ENCODE measurements around the gene NFASC.

The NFASC gene

GRCh38 chr1:204863024-204863423 lies 7.6 kb upstream of the NFASC start:
- no peak for DNase-seq

- DNase-seq, result no peak
Measured at GRCh38 chr1:204863730-204864129, 6.9 kb upstream of the NFASC start.

- no peak for DNase-seq
Measured at GRCh38 chr1:204866051-204866596, 4.5 kb upstream of the NFASC start.

- DNase-seq, result no peak
Measured at GRCh38 chr1:204867203-204867602, 3.5 kb upstream of the NFASC start.

- no peak for DNase-seq
Measured at GRCh38 chr1:204867666-204868339, 2.9 kb upstream of the NFASC start.

GRCh38 chr1:204868340-204868700 lies 2.3 kb upstream of the NFASC start:
- no peak for DNase-seq

DNA sequence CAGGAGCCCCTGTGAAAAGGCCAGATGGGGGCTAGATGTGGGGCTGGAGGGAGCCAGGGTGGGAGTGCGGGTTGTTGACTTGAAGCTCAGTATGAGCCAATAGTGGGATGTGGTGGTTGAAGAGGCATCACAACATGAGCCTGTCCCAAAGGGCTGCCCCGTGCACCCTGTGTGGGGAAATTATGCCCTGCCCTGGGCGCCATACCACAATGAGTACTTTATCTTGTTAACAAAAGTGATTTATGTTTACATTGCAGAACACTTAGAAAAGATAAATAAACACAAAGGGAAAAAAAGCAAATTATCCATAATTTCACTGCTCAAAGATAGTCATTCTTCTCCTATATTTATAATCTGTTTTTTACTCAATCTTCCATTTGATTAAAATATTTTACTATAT lies 1.6 kb upstream of the NFASC start:
- DNase-seq, result no peak

DNA sequence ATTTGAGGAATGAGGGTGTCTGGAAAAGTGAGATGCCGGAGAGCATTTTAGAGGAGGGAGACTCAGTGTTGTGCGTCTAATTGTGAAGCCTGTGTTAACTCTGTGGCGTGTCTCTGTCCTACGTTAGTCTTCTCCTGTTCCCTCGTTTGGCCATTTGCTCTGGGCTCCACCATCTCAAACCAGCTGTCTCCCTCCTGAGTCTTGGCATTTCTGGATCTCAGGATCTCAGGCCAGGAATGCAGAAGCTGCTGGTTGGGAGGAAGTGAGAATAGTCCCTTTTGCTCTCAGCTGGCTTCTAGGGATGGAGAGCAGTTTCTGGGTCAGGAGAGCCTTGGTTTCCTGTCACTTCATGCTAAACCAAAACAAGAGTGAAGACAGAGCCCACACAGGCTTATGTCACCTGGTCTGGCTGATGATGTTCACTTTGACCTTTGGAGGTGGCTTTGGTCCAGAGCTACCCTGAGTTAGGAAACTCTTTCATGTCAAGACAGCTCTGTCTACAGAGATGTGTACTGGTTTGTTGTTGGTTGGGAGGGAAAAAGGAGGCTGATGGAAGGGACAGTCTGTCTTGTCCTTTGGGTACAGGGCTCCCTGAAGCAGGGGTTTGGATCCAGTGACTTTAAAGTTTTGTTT lies 859 bp downstream of the NFASC start:
- no peak for DNase-seq

DNA sequence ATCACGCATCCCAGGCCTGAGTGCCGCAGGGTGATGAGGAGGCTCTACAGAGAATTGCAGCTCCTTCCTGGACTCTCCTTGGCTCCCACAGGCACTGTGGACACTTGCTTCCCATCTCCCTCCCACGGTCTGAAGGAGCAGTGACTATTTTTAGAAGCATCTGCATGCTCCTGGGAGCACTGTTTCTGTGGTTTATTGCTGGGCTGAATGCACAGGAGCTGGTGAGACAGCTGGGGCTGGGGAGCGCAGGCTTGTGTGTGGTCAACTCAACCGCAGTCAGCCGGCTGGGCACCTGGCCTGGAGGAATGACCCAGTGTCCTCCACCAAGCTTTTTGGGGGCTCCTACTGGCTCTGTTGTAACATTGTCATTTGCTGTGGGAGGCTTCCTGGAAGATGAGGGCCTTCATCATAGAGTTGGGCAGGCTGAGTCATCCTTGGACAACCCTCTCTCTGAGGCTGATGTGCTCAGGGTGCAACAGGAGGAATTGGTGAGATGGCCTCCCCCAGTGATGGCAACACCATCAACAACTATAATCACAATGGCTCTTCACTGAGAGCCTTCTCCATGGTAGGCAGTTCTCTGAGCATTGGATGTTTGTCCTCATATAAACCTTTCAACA lies 1.7 kb downstream of the NFASC start:
- no peak for DNase-seq

- DNase-seq, result no peak
Measured at GRCh38 chr1:204873176-204873575, 2.5 kb downstream of the NFASC start.

DNA sequence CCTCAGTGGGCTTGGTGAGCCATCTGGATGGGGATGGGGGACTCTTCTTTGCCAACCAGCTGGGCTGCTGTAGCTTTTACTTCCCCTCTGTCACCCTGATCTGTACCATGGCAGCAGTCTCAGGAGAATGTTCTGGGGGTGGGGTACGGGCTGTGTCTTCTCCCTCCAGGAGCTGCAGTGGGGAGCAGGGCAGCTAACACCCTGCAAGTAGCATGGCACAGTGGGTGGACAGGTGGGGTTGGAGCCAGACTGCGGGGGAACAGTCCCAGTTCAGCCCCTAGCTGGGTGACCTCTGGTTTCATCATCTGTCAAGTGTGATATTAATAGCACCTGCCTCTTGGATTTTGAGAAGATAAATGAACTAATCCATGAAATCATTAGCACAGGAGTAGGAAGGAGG lies 3.1 kb downstream of the NFASC start:
- DNase-seq, result no peak

DNA sequence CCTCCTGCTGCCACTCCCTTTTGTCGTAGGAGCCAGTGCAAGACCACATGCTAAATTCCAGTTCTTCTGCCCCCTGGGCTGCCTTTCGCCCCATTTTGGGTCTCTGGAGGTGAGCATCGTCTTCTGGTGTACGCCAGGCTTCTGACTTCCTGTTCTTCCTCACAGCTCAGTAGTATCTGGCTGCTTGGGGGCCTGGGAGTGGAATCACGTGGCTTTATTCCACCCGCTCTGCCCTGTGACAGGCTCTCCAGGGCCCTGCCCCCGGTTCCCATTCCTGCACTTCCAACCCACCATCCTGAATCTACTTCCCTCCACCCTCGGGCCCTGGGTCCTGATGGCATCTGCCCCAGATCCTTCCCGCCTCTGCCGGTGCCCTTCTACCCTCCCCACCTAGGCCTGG lies 3.6 kb downstream of the NFASC start:
- no peak for DNase-seq

- no peak for DNase-seq
Measured at GRCh38 chr1:204875255-204875654, 4.6 kb downstream of the NFASC start.

DNA sequence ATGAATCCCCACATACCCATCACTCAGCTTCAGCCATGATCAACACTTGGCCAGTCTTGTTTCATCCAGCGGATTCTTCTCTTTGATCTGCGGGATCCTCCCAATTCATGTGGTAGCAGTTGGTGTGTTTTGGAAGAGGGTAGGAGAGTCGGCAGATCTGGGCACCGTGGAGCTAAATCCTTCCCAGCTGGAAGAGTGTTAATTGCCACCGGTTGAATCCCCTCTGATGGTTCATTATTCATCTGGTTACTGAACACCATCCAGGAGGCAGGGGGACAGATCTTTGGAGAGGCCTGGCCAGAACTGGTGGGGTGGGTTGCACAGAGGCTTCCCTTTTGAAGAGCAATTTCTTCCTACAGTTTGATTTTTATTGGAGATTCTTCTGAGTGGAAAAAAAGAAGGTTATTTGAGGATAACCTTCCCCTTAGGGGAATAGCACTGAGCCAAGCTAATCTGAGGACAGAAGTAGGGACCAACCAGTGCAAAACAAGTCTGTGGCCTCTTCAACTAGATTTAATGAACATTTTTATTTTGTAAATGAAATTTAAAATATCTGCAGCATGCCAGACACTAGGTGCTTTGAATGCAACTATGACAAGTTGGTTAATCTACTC lies 8.1 kb downstream of the NFASC start:
- no peak for DNase-seq

GRCh38 chr1:204879351-204879750 lies 8.7 kb downstream of the NFASC start:
- no peak for DNase-seq

DNA sequence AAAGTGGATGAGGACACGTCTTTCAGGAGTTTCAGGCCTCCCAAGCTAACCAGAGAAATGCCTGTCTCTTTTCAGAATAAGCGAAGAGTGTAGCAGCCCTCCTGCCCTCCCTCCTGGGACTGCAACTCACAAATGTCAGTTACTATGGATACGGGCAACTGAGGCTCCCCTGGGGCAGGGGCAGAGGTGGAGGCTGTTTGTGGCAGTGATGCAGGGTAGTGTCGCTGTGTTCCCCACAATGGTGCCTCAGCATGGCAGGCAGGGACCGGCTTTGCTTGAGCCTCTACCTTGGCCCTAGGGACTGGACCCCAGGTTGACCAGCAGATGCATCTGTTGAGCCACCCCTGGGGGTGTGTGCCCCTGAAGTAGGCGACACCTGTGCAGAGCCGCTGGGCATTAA lies 10.2 kb downstream of the NFASC start:
- DNase-seq, result no peak

DNA sequence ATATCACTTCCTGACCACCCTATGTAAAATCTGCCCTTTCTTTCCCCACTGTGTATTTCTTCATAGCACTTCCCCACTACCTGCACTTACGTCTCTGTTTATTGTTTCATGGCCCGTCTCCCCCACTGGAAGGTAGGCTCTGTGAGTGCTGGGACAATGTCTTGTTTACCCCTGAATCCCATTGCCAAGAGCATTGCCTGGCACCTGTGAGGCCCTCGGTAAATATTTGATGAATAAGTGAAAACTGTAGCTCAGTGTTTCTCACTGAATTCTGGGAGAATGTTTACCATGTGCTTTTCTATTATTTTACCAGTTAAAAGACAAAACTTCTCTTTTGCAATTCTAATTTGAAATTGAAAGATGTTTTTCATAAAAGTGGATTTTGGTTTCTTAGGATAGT lies 11.8 kb downstream of the NFASC start:
- DNase-seq, result no peak

GRCh38 chr1:204883405-204883804 lies 12.7 kb downstream of the NFASC start:
- no peak for DNase-seq

DNA sequence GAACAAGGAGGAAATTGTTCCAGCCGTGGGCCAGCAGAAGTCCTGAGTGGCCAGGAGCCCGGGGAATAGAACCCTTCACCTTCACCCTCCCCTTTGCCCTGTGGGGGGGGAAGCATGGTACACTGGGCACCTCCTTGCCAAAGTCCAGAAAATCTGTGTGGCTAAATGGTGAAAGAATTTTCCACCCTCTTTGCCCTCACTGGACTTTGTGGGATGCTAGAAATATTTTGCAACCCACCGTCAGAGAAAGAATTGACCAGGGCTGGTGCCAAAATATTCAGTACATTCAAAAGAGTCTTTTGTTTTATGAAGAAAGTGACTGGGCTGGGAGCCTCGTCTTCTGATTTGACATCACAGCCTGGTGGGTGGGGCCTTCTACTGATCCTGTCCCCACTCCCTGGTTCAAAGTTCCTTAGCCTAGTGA lies 14.6 kb downstream of the NFASC start:
- no peak for DNase-seq

GRCh38 chr1:204885790-204886189 lies 15.1 kb downstream of the NFASC start:
- no peak for DNase-seq

- no peak for DNase-seq
Measured at GRCh38 chr1:204887846-204888245, 17.2 kb downstream of the NFASC start.

DNA sequence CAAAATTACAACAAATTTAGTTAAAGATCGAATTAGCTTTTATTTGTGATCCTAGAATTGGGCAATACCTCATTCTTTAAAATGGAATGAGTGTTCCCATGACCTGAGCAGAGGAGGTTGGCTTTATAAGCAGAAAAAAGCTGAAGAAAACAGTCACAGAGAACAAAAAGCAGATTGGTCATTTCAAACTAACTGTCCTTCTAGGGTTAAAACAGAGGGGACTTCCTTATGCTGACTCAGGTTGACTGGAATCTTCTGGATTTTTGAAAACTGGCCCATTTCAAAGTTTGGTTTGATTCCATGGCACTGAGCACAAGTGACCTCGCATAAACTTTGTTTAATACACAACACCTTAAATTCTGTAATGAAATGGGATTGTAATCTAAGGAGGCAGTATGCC lies 17.6 kb downstream of the NFASC start:
- no peak for DNase-seq

DNA sequence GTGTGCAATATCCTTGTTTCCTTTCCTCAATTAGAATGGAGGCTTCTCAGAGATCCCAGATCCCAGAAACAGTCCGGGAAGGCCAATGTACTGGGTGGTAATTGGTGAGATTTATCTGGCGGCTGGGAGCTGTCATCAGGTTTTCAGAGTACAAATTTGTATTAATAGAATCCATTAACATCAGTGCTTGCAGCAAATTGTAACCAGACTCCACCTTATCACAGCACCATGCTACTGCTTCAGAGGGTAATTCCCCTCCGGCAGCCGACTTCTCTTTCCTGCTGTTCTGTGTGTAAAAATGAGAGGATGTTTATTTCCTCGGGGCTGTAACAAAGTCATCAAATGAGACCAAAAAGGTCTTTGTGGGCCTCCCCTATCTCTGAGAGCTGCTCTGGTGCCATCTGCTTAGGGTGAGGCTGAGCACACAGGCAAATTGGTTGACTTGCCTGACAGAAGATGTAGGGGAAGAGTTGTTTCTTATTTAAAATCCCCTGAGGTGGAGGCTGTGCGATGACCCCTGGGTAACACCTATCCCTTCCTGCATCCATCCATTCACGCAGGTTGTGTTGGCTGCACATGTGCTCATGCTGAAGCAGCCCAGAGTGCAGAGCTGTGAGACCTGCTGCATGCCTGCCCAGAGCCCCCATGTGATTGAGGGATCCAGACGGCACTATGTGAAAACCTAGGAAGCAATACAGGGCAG lies 19.2 kb downstream of the NFASC start:
- DNase-seq, result no peak
